Heart left ventricle (tissue), 16 donors: ENCODE measurements around the gene RPL31. TPM values are rescaled to one million over a fixed set of nuclear protein-coding genes. Genes with fewer than 3 reads are reported as not detected.

ENCODE experiments used
- ATAC-seq, 4 donors: fragments of 200-7000 bp; cut with Tn5 transposase; one replicate each; pipeline ENCODE4 v1.9.1; 2020 to 2022; ENCODE audit warnings: moderate library complexity in 4 of 4, mild to moderate bottlenecking in 3 of 4, moderate number of reproducible peaks in 1 of 4
- DNase-seq, 5 donors: peaks; one replicate each; pipeline ENCODE4 v3.0.0-alpha.2; 2020
- H3K27ac ChIP-seq, 12 donors: fragments of 200-600 bp; sonication (generic) in 4 of 12; one replicate each; pipeline versions ENCODE4 v1.5.0 to v1.8.0; 2016 to 2022; ENCODE audit warnings: mild to moderate bottlenecking in 2 of 12
- H3K27me3 ChIP-seq, 9 donors: fragments of 200-600 bp; sonication (generic) in 2 of 9; one replicate each; pipeline versions ENCODE4 v1.5.1 to v1.8.0; 2016 to 2022; ENCODE audit warnings: mild to moderate bottlenecking in 3 of 9
- H3K36me3 ChIP-seq, 9 donors: fragments of 200-600 bp; sonication (generic) in 2 of 9; one replicate each; pipeline versions ENCODE4 v1.5.0 to v1.8.0; 2018 to 2022; ENCODE audit warnings: mild to moderate bottlenecking in 2 of 9
- H3K4me1 ChIP-seq, 12 donors: fragments of 200-600 bp; sonication (generic) in 4 of 12; one replicate each; pipeline versions ENCODE4 v1.5.0 to v1.8.0; 2016 to 2022; ENCODE audit warnings: mild to moderate bottlenecking in 3 of 12
- H3K4me3 ChIP-seq, 12 donors: fragments of 200-600 bp; sonication (generic) in 4 of 12; one replicate each; pipeline versions ENCODE4 v1.5.0 to v1.8.0; 2017 to 2022; ENCODE audit warnings: mild to moderate bottlenecking in 9 of 12, moderate library complexity in 4 of 12
- H3K9me3 ChIP-seq, 12 donors: fragments of 200-600 bp; sonication (generic) in 4 of 12; one replicate each; pipeline versions ENCODE4 v1.5.0 to v1.8.0; 2016 to 2022; ENCODE audit warnings: mild to moderate bottlenecking in 1 of 12
- POLR2A ChIP-seq, 2 donors: fragments of 450-650 bp; IDR thresholded peaks; one replicate each; pipeline ENCODE4 v1.6.1; 2017; ENCODE audit warnings: antibody characterized with exemption in 2 of 2, mild to moderate bottlenecking in 2 of 2, moderate library complexity in 2 of 2
- WGBS, 4 donors: extraction: QIAGEN DNeasy Blood & Tissue Kit in 2 of 4; methylation state at CpG; one replicate each; pipeline versions ENCODE4 v1.1.5 to v1.1.7; 2013 to 2018; 5-methylcytosine and 5-hydroxymethylcytosine counted together
- intact Hi-C, 10 donors: fragments of 100-400 bp; cut with DNase I; formaldehyde crosslinking; loops; one replicate each; pipeline versions ENCODE4 v1.11.1 to v1.14.2; 2022
- polyA plus RNA-seq, 2 donors: library from polyadenylated mRNA; stranded (reverse); fragments of 200-250 nt; gene quantifications; one replicate each; pipeline ENCODE4 v1.2.3, GENCODE V29; 2013
- total RNA-seq, 9 donors: library from RNA; depleted of rRNA in 2 of 9; stranded (reverse); fragments of >200 nt in 2 of 9; fragmentation: NEBNext Ultra II Directional in 3 of 9; extraction: Animal tissue kit (Norgen Biotek cat#: 25700) in 3 of 9; gene quantifications; one replicate each; pipeline versions ENCODE4 v1.1.0 to v1.2.4, GENCODE V29; 2016 to 2023
- TF ChIP-seq, protein P1 (sequence below), 12 donors: fragments of 200-600 bp; sonication (generic) in 4 of 12; IDR thresholded peaks; one replicate each; pipeline versions ENCODE4 v1.5.0 to v1.8.0; 2018 to 2022; ENCODE audit warnings: antibody characterized with exemption in 12 of 12, mild to moderate bottlenecking in 5 of 12
- donor health status: ischemic (EF 13 %, LVEDD 7.1; RV severe dilation, severe dysfunction).
- donor health status: healthy with polysubstance abuse.
- donor health status: DM: no; HTN: yes; CAD: no.
- donor health status: DM: no; HTN: no; CAD: no.
- donor health status: ischemic (EF 25% LVEDD 6.9; RV normal size, moderate dysfunction).
- donor health status: ischemic (EF 25% LVEDD 5.7; RV mildly dilated, moderate dysfunction).
- donor health status: healthy.
- donor health status: DM: yes; HTN: yes; CAD: no.
- donor health status: ischemic (EF 35%, LVEDD 5.7; RV mildly dilated, moderate dysfunction).
- donor health status: nonischemic (EF 11% LVEDD 7.7; RV severe dilation, severe dysfunction).
- donor health status: DM: yes; HTN: yes; CAD: no.
- donor health status: PGD.
- donor health status: ischemic (EF 29% LVEDD 5.4; RV normal size, mild dysfunction).
- donor health status: nonischemic (EF 23%, LVEDD 6.1; RV moderate dilation, normal function).

RPL31 gene
- total and polyA plus RNA-seq, 11 donors: 383 to 3,831 (median 752) TPM

GRCh38 chr2:101038455-101039255 is 36.6 kb downstream of the RPL31 start:
- peaks cover 0 to 75% (median 61%) of the 10 kb centered on the region in 9 donors for H3K36me3 ChIP-seq
- no peak overlapping the region for H3K27ac ChIP-seq
- ATAC-seq: peak in 1 of 4 donors; percentile 20
- H3K4me1 ChIP-seq: peaks cover 0 to 30% (median 3%) of the 10 kb centered on the region in 12 donors
- H3K9me3 ChIP-seq: no peaks in the 10 kb centered on the region
- intact Hi-C loops: loop anchor here in 6 of 10 donors (2.0 to 5.0 kb wide), 3 partner anchors 112 to 164 kb away; partner anchors contain the start of gene TBC1D8 (in 6 of the 6)
- DNase-seq: no peak
- WGBS, 4 donors: 90 to 92% (median 91%) methylated on average over 21 of the region's 21 CpGs
- no peaks in the 10 kb centered on the region for H3K27me3 ChIP-seq
- H3K4me3 ChIP-seq: no peak overlapping the region
- TF ChIP-seq, protein P1, sequence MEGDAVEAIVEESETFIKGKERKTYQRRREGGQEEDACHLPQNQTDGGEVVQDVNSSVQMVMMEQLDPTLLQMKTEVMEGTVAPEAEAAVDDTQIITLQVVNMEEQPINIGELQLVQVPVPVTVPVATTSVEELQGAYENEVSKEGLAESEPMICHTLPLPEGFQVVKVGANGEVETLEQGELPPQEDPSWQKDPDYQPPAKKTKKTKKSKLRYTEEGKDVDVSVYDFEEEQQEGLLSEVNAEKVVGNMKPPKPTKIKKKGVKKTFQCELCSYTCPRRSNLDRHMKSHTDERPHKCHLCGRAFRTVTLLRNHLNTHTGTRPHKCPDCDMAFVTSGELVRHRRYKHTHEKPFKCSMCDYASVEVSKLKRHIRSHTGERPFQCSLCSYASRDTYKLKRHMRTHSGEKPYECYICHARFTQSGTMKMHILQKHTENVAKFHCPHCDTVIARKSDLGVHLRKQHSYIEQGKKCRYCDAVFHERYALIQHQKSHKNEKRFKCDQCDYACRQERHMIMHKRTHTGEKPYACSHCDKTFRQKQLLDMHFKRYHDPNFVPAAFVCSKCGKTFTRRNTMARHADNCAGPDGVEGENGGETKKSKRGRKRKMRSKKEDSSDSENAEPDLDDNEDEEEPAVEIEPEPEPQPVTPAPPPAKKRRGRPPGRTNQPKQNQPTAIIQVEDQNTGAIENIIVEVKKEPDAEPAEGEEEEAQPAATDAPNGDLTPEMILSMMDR (IDR thresholded peaks at IDR 0.05): peak; percentile 14 to 53 (median 29)
- no peak for TF ChIP-seq POLR2A (IDR thresholded peaks at IDR 0.05)

DNA sequence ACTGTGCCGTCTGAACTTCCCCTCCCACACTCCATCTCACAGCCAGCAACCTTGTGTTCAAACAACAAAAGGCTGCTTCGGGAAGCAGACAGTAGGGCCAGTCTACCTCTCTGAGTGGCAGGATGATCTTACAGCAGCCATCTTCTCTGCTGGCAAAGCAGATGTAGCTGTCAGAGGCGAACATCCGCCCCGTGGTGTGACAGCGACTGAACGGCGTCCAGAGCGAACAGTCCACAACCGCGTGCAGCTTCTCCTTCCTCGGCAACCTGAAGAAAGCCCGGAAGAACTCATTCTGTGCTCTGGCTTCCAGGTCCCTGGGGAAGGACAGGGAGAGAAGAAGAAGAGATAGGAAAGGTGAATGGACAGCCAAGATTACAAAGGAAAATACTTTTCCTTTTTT is 38.0 kb downstream of the RPL31 start:
- Histone ChIP-seq H3K27me3 (no peaks in the 10 kb centered on the region), H3K36me3 (peaks cover 0 to 61% (median 46%) of the 10 kb centered on the region in 9 donors), H3K27ac (peak overlapping the region in 2 of 12 donors; percentile 9 to 66), H3K4me1 (peaks cover 0 to 30% (median 3%) of the 10 kb centered on the region in 12 donors), H3K9me3 (no peaks in the 10 kb centered on the region), H3K4me3 (no peak overlapping the region)
- no peak for ATAC-seq
- intact Hi-C loops: loop anchor here in 1 of 10 donors (10.0 kb wide), 1 partner anchor 65 kb away; no protein-coding TSS in a partner anchor
- DNase-seq: no peak
- WGBS, 4 donors: 87 to 90% (median 87%) methylated on average over 13 of the region's 13 CpGs
- TF ChIP-seq, protein P1 (IDR thresholded peaks at IDR 0.05): no peak
- no peak for TF ChIP-seq POLR2A (IDR thresholded peaks at IDR 0.05)

GRCh38 chr2:101040761-101041160 is 38.7 kb downstream of the RPL31 start:
- TF ChIP-seq, protein P1 (IDR thresholded peaks at IDR 0.05): no peak
- no peak for TF ChIP-seq POLR2A (IDR thresholded peaks at IDR 0.05)
- Histone ChIP-seq H3K36me3 (peaks cover 0 to 54% (median 40%) of the 10 kb centered on the region in 9 donors), H3K27ac (peak overlapping the region in 2 of 12 donors; percentile 8 to 66), H3K4me1 (peaks cover 0 to 30% (median 3%) of the 10 kb centered on the region in 12 donors), H3K27me3 (no peaks in the 10 kb centered on the region), H3K9me3 (no peaks in the 10 kb centered on the region), H3K4me3 (no peak overlapping the region)
- ATAC-seq (peak; percentile 21 to 47 (median 40)), DNase-seq (no peak)
- intact Hi-C loops: loop anchor here in 1 of 10 donors (10.0 kb wide), 1 partner anchor 64 kb away; no protein-coding TSS in a partner anchor
- WGBS, 4 donors: 78 to 89% (median 83%) methylated on average over 6 of the region's 6 CpGs

DNA sequence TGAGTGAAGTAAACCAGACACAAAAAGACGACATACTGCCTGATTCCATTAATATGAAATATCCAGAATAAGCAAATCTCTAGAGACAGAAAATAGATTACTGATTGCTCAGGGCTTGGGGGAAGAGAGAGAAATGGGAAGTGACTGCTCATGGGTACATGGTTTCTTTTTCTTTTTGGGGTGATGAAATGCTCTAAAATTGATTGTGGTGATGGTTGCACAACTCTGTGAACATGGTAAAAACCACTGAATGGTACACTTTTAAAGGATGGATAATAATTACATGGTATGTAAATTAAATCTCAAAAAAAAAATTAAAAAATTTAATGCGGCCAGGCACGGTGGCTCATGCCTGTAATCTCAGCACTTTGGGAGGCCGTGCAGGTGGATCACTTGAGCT is 39.3 kb downstream of the RPL31 start:
- ATAC-seq: no peak
- 76 to 86% (median 81%) methylated on average over 4 of the region's 4 CpGs for WGBS, 4 donors
- TF ChIP-seq, protein P1 (IDR thresholded peaks at IDR 0.05): no peak
- no peak for TF ChIP-seq POLR2A (IDR thresholded peaks at IDR 0.05)
- H3K27me3 ChIP-seq: no peaks in the 10 kb centered on the region
- H3K36me3 ChIP-seq: peaks cover 0 to 48% (median 33%) of the 10 kb centered on the region in 9 donors
- no peak overlapping the region for H3K4me3 ChIP-seq
- intact Hi-C loops: loop anchor here in 1 of 10 donors (10.0 kb wide), 1 partner anchor 63 kb away; no protein-coding TSS in a partner anchor
- H3K4me1 ChIP-seq: peaks cover 0 to 30% (median 3%) of the 10 kb centered on the region in 12 donors
- H3K27ac ChIP-seq: peak overlapping the region in 2 of 12 donors; percentile 8 to 66
- no peak for DNase-seq
- H3K9me3 ChIP-seq: no peaks in the 10 kb centered on the region
